Fibroblast of skin of right quadriceps (primary cell): Measurements from ENCODE around the gene UBE4B.
"Not testable (repeated sequence)": the region's sequence is repeated elsewhere in the genome, so short reads cannot be mapped to it uniquely, and the experiment has no call there.

ENCODE experiments used
- DNase-seq: peaks from one replicate; pipeline ENCODE4 v3.0.0-alpha.2; 2013

The UBE4B gene

DNA sequence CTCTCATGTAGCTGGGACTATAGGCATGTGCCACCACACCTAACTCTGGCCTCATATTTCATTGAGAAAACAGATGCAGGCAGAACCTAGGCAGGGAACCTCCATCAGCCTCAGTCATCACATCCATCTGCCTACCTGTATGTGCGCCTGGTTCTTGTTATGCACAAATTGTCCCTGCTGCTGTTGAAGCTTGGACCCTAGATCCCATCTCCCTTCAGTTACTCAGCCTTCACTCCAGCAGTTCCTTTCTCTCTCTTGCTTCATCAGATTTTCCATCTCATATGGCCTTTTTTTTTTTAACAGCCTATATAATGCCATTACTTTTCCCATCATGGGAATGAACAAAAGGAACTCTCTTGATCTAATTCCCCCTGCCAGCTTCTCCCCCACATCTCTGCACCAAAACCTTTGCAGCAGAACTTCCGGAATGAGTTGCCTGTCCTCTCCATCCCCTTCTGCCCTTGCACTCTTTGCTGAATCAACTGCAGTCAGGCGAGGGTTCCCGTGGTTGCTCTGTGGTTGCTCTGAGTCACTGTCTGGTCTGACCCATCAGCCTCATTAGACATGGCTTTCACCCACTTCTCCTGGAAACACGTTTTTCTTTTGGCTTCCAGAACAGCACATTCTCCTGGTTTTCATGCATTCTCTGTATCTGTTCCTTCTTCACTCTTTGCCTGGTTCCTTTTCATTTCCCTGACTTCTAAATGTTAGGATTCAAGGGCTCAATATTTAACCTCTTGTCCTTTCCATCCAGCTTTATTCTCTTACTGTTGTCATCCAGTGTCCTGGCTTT, 41.5 kb downstream of the UBE4B start:
- DNase-seq: peak; percentile 95

- DNase-seq: no peak
Measured at GRCh38 chr1:10074852-10075730, 42.3 kb downstream of the UBE4B start.

DNA sequence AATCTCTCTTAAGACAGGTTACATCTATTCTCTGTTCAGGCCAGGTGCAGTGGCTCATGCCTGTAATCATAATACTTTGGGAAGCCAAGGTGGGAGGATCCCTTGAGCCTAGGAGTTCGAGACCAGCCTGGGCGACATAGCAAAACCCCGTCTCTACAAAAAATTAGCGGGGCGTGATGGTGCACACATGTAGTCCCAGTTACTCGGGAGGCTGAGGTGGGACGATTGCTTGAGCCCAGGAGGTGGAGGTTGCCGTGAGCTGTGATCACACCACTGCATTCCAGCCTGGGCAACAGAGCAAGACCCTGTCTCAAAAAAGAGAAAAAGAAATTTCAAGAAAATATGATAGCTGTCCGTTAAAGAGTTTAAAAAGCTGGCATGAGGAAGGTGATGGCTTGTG, 43.0 kb downstream of the UBE4B start:
- DNase-seq: no peak

DNA sequence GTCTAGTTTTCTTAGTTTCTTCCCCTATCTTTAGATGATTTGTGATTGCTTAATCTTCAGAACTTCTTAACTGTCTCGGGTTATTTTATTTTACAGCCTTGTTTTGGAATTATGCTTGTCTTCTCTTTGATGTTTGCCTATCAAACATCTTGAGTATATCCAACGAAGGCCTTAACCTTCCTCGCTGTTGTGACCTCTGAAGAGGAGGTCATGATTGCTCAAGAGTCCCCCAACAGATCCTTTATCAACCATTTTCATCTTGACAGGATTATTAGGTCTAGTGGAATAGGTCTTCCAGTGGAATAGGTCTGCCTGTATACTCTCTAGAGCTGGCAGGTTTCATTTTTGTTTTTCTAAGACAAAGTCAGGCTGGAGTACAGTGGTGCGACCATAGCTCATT, 45.7 kb downstream of the UBE4B start:
- DNase-seq: no peak

- no peak for DNase-seq
Measured at GRCh38 chr1:10080523-10080922, 47.8 kb downstream of the UBE4B start.

DNA sequence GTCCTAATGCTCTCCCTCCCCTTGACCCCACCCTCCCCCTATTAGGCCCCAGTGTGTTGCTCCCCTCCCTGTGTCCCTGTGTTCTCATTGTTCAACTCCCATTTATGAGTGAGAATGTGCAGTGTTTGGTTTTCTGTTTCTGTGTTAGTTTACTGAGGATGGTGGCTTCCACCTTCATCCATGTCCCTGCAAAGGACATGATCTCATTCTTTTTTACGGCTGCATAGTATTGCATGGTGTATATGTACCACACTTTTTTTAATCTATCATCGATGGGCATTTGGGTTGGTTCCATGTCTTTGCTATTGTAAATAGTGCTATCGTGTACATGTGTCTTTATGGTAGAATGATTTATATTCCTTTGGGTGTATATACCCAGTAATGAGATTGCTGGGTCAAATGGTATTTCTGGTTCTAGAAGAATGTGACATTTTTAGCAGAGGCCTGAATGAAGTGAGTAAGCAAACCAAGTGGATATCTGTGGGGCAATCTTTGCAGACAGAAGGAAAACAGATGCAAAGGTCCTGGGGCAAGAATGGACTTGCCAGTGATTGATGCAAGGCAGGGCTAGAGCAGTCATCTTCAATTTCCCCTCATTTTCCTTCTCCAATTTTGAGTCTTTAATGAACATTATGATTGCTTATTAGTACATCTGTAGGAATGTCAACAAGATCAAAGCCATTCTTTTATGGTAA, 50.2 kb downstream of the UBE4B start:
- no peak for DNase-seq

- no peak for DNase-seq
Measured at GRCh38 chr1:10084045-10084444, 51.3 kb downstream of the UBE4B start.

GRCh38 chr1:10085076-10085475, 52.3 kb downstream of the UBE4B start:
- DNase-seq: no peak

GRCh38 chr1:10087210-10087609, 54.5 kb downstream of the UBE4B start:
- no peak for DNase-seq

- no peak for DNase-seq
Measured at GRCh38 chr1:10101929-10102328, 69.2 kb downstream of the UBE4B start.

GRCh38 chr1:10103193-10103592, 70.4 kb downstream of the UBE4B start:
- no peak for DNase-seq

- no peak for DNase-seq
Measured at GRCh38 chr1:10104834-10105233, 72.1 kb downstream of the UBE4B start.

- no peak for DNase-seq
Measured at GRCh38 chr1:10105484-10105883, 72.7 kb downstream of the UBE4B start.

- no peak for DNase-seq
Measured at GRCh38 chr1:10106241-10106640, 73.5 kb downstream of the UBE4B start.

DNA sequence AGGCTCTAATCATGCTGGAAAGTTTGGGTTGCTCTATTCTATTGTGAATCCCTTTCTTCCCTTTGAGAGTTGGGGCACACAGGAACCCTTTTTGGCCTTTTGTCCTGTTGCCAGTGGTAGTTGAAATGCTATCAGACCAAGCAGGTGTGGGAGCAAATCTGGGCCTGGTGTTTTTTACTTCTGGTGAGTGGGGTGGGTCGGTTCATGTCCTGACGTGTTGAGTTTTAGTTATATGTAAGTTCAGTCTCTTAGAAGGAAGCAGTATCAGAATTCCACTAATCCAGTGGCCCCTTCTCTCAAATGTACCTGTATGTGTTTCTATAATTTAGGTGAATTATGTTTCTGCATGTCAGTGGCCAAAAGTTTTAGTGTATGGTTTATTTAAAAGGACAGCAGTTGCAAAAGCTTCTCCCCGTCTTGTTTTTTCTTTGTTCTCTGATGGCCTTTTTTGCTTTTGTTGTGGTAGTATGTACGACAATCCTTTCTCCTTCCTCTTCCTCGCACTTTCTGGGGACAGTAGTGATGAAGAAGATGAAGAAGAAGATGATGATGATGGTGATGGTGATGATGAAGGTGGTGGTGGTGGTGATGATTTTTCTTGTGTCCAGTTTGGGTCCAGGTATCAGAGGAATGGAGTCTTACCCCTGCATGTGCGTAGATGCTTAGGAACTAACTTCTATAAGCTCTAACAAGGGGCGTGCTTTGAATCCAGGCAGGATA, 74.2 kb downstream of the UBE4B start:
- no peak for DNase-seq

GRCh38 chr1:10107476-10107847, 74.7 kb downstream of the UBE4B start:
- not testable (repeated sequence) for DNase-seq

DNA sequence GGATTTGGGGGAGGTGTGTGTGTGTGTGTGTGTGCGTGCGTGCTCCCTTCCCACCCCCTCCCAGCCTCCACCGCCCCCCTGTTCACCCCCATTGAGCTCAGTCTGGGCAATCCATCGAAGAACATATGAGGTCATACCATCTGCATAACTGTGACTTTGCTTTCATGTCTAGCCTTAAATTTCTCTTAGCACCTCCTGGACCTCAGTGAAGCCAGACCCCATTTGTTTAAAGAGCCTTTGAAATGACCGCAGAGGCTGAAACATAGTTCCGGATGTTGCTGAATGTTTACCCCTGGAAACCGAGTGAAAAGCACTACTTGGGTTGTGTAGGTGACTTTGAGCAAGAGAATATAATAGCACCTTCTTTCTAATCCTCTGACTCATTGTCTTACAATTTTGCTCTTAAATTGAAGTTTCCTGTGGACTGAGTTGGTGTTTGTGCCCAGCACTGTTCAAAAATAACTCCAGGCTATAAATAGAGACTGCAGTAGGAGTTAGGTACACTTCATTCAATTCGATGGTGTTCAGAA, 75.4 kb downstream of the UBE4B start:
- DNase-seq: peak; percentile 65

GRCh38 chr1:10108948-10109708, 76.4 kb downstream of the UBE4B start:
- no peak for DNase-seq

DNA sequence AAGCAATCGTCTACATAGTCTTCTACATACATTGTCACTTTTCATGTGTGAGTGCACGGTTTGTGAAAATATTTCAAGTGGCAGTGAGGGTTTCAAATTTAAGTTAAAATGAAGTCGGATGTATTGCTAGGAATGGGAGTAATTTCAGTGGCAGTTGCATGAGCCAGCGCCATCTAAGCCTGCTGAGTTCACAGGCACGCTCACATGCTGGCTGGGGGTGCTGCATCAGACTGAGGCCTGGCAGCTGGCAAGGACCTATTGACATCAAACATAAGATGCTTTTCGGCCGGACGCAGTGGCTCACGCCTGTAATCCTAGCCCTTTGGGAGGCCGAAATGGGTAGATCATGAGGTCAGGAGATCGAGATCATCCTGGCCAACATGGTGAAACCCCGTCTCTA, 80.7 kb downstream of the UBE4B start:
- DNase-seq: no peak

DNA sequence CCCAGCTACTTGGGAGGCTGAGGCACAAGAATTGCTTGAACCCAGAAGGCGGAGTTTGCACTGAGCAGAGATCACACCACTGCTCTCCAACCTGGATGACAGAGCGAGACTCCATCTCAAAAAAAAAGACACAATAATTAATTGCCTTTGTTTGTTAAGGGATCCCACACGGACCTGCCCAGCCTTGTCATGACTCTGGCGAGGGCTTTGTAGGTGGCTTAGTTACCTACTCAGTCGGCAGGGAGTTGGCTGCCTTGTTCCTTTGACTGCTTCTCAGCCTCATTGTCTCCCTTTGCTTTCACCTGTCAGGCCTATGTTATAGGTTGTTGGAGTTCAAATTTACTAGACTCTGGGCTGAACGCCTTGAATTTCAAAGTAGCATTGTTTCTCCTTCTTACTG, 82.0 kb downstream of the UBE4B start:
- no peak for DNase-seq

DNA sequence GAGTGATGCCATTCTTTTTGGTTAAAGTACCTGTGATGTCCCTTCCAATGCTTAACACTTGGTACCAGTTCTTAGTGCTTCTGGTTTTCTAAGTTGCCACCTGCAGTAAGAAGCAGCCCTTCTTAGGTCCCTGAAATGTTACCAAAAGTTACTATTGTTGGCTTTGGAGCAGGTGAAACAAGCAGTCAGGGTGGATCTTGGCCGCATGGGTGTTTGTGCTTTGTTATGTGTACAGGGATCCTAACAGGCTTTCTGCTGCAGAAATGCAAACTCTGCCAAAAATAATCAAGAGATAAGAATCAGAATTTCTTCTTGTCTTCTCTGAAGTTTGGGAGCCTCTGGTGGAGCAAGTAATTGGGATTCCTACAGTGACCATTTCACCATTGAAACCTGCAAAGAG, 84.4 kb downstream of the UBE4B start:
- no peak for DNase-seq

DNA sequence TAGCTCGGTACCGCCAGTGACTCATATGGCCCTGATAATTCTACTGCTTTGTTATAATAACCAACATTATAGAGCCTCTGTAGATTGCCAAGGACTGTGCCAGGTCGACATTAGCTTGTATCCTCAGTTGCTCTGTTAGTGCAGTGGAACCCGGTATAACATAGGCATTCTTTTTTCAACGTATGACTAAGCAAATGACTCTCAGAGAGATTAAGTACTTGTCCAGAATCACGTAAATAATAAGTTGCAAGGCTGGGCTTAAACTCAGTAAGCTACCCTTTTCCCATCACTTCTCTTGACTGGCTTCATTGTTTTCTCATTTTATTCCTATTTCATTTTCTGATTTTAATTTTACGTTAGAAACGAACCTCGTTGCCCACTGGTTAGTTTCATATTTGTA, 85.1 kb downstream of the UBE4B start:
- no peak for DNase-seq
